Hepatocyte (in vitro differentiated cells): ENCODE results near the gene SLC25A4. TPM values are rescaled to one million over a fixed set of nuclear protein-coding genes. Genes with fewer than 3 reads are reported as not detected.

ENCODE experiments used
- DNase-seq: peaks from one replicate; pipeline ENCODE4 v3.0.0-alpha.2; 2016; ENCODE audit warnings: low spot score
- H2AFZ ChIP-seq: fragments of 200-600 bp; sonication (generic); 2 replicates; pipeline ENCODE4 v1.6.0; 2016; ENCODE audit warnings: antibody characterized with exemption, mild to moderate bottlenecking
- H3K27ac ChIP-seq: fragments of 200-600 bp; sonication (generic); 2 replicates; pipeline ENCODE4 v1.5.1; 2016; ENCODE audit warnings: mild to moderate bottlenecking
- H3K27me3 ChIP-seq: fragments of 200-600 bp; sonication (generic); 2 replicates; pipeline ENCODE4 v1.6.1; 2016
- H3K36me3 ChIP-seq: fragments of 200-600 bp; sonication (generic); replicated peaks from 2 replicates; pipeline ENCODE4 v1.5.1; 2016; ENCODE audit warnings: low read depth; ENCODE audit not compliant: insufficient read depth
- H3K4me1 ChIP-seq: fragments of 200-600 bp; sonication (generic); 2 replicates; pipeline ENCODE4 v1.5.1; 2016; ENCODE audit warnings: mild to moderate bottlenecking, moderate library complexity; ENCODE audit not compliant: insufficient read depth
- H3K4me2 ChIP-seq: fragments of 200-600 bp; sonication (generic); 2 replicates; pipeline ENCODE4 v1.6.0; 2016
- H3K4me3 ChIP-seq: fragments of 200-600 bp; sonication (generic); 2 replicates; pipeline ENCODE4 v1.5.1; 2016; ENCODE audit warnings: mild to moderate bottlenecking
- H3K79me2 ChIP-seq: fragments of 200-600 bp; sonication (generic); 2 replicates; pipeline ENCODE4 v1.6.0; 2017; ENCODE audit warnings: mild to moderate bottlenecking
- H3K9me2 ChIP-seq: fragments of 200-600 bp; sonication (generic); replicated peaks from 2 replicates; pipeline ENCODE4 v1.6.0; 2017; ENCODE audit warnings: mild to moderate bottlenecking; ENCODE audit not compliant: insufficient read depth
- H3K9me3 ChIP-seq: fragments of 200-600 bp; sonication (generic); 2 replicates; pipeline ENCODE4 v1.5.1; 2016; ENCODE audit warnings: low read depth, mild to moderate bottlenecking
- H4K20me1 ChIP-seq: fragments of 200-600 bp; sonication (generic); 2 replicates; pipeline ENCODE4 v1.6.0; 2016; ENCODE audit warnings: mild to moderate bottlenecking; ENCODE audit not compliant: insufficient read depth, poor library complexity, severe bottlenecking
- CTCF ChIP-seq: fragments of 200-600 bp; sonication (generic); IDR thresholded peaks from 2 replicates; pipeline ENCODE4 v1.5.1; 2016; ENCODE audit warnings: antibody characterized with exemption, mild to moderate bottlenecking; ENCODE audit not compliant: poor library complexity
- EZH2 ChIP-seq: fragments of 200-600 bp; sonication (generic); IDR thresholded peaks from 2 replicates; pipeline ENCODE4 v1.6.1; 2016; ENCODE audit warnings: antibody characterized with exemption, mild to moderate bottlenecking, borderline replicate concordance
- EZH2phosphoT487 ChIP-seq: fragments of 200-600 bp; sonication (generic); IDR thresholded peaks from one replicate; pipeline ENCODE4 v1.6.1; 2018; ENCODE audit warnings: antibody characterized with exemption, mild to moderate bottlenecking, low read depth, moderate library complexity; ENCODE audit not compliant: unreplicated experiment, severe bottlenecking
- WGBS: methylation state at CpG from one replicate; pipeline ENCODE4 v1.1.6; 2016; ENCODE audit warnings: low lambda C conversion rate; ENCODE audit errors: missing lambda C conversion rate; 5-methylcytosine and 5-hydroxymethylcytosine counted together
- polyA plus RNA-seq: library from polyadenylated mRNA; unstranded; fragments of >200 nt; fragmentation: Nextera tagmentation; extraction: Ambion mirVana; gene quantifications from 2 replicates; pipeline ENCODE4 v1.2.1, GENCODE V29; 2016
- total RNA-seq: library from RNA; depleted of rRNA; stranded (reverse); fragments of >200 nt; gene quantifications from 2 replicates; pipeline ENCODE4 v1.2.3, GENCODE V29; 2014

SLC25A4 gene
- total and polyA plus RNA-seq, 2 experiments from 2014 or later = 26.6 to 92.7 TPM

GRCh38 chr4:185120631-185120946 is 22.5 kb upstream of the SLC25A4 start:
- Histone ChIP-seq H3K36me3 (no peaks in the 10 kb centered on the region), H3K9me3 (no peaks in the 10 kb centered on the region), H3K4me1 (peaks cover 6% of the 10 kb centered on the region), H3K79me2 (no peaks in the 10 kb centered on the region), H3K27me3 (no peaks in the 10 kb centered on the region), H3K4me2 (no peak overlapping the region), H2AFZ (no peak overlapping the region), H4K20me1 (no peaks in the 10 kb centered on the region), H3K27ac (no peak overlapping the region), H3K9me2 (no peaks in the 10 kb centered on the region), H3K4me3 (no peak overlapping the region)
- no peak for TF ChIP-seq EZH2phosphoT487
- TF ChIP-seq CTCF = no peak
- TF ChIP-seq EZH2 = no peak
- WGBS = 67% methylated on average over 6 of the region's 6 CpGs
- DNase-seq = no peak

- Histone ChIP-seq H3K79me2 (no peaks in the 10 kb centered on the region), H3K4me2 (no peak overlapping the region), H3K9me2 (no peaks in the 10 kb centered on the region), H3K36me3 (no peaks in the 10 kb centered on the region), H3K27me3 (peaks cover 10% of the 10 kb centered on the region), H3K27ac (no peak overlapping the region), H4K20me1 (no peaks in the 10 kb centered on the region), H3K4me3 (no peak overlapping the region), H3K4me1 (peaks cover 8% of the 10 kb centered on the region), H3K9me3 (no peaks in the 10 kb centered on the region), H2AFZ (no peak overlapping the region)
- TF ChIP-seq EZH2phosphoT487 (no peak), CTCF (no peak), EZH2 (no peak)
- DNase-seq = no peak
- 83% methylated on average over 6 of the region's 6 CpGs for WGBS
These were observed 20.3 kb upstream of the SLC25A4 start for GRCh38 chr4:185122681-185123345.

GRCh38 chr4:185124006-185124405 is 19.1 kb upstream of the SLC25A4 start:
- Histone ChIP-seq H3K9me3 (no peaks in the 10 kb centered on the region), H3K9me2 (no peaks in the 10 kb centered on the region), H4K20me1 (no peaks in the 10 kb centered on the region), H3K4me3 (no peak overlapping the region), H2AFZ (no peak overlapping the region), H3K27ac (no peak overlapping the region), H3K4me2 (no peak overlapping the region), H3K36me3 (no peaks in the 10 kb centered on the region), H3K4me1 (peaks cover 9% of the 10 kb centered on the region), H3K79me2 (no peaks in the 10 kb centered on the region), H3K27me3 (peaks cover 19% of the 10 kb centered on the region)
- no peak for DNase-seq
- WGBS = 81% methylated on average over 3 of the region's 3 CpGs
- TF ChIP-seq CTCF (no peak), EZH2 (no peak)
